GM12872 (cell line): ENCODE measurements around the gene SUN1.
A peak's percentile ranks its signal among the peaks of the same experiment; 100 is the strongest.

Experiments
- CTCF ChIP-seq: IDR thresholded peaks from 3 replicates; pipeline ENCODE4 v1.5.1; 2011; ENCODE audit warnings: low read depth, mild to moderate bottlenecking, low read length, moderate library complexity; ENCODE audit not compliant: insufficient read depth

The SUN1 gene

GRCh38 chr7:867406-868188, 35.3 kb downstream of the SUN1 start:
- TF ChIP-seq CTCF = no peak

GRCh38 chr7:868189-868486, 35.9 kb downstream of the SUN1 start:
- TF ChIP-seq CTCF = no peak

GRCh38 chr7:869348-869747, 37.1 kb downstream of the SUN1 start:
- TF ChIP-seq CTCF = no peak

GRCh38 chr7:871900-872537, 39.7 kb downstream of the SUN1 start:
- no peak for TF ChIP-seq CTCF

- TF ChIP-seq CTCF = peak; percentile 99
These were observed 41.2 kb downstream of the SUN1 start for GRCh38 chr7:873367-874002.

- no peak for TF ChIP-seq CTCF
These were observed 41.9 kb downstream of the SUN1 start for GRCh38 chr7:874031-874749.

- TF ChIP-seq CTCF = no peak
These were observed 42.8 kb downstream of the SUN1 start for GRCh38 chr7:875051-875450.
